ENCODE measurements around the gene CTR9. TPM values are rescaled to one million over a fixed set of nuclear protein-coding genes. Genes with fewer than 3 reads are reported as not detected.
A peak's percentile ranks its signal among the peaks of the same experiment; 100 is the strongest.

CTR9 gene
- total and polyA plus RNA-seq, 3 donors from 2014 or later = 47.3 to 50.9 (median 48.6) TPM

DNA sequence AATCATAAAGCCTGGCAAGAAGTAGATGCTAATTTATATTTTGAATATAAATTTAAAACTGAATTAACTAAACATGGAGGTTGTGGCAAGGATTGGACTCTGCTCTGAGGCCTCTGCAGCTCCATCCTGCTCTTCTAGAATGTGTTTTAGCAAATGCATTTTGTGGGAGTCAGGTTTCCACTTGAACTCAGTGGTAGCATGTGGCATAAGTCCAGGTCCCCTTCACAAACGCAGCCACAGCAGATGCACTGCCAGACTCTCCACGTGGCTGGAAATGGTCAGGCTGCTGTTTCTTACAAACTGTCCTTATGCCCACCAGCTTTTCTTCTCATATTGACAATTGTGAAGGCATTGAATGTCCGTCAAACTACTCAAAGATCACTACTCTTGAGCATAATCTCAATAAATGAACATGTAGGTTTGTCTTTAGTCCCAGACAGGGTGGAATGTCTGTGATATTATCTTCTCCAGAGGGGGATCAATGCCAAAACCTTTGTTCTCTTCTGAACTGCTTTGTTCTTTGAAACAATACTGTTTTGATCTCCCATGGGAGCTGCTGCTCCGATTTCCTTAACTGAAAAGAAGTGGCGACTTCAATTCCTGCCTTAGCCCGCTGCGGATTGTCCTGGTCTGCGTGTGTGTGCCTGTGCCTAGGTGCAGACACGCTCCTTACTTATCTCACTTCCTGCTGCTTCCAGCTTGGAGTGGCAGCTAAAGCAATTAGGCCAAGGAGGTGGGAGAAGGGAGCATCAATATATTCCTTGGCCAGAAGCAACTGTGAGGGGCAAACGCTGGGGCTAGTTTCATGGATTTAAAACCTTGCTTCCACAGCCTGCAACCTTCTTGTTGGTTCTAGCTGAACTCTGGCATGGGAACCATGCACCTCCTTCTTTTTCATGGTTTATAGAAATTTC is 33.4 kb downstream of the CTR9 start:
- peaks cover 6% of the 10 kb centered on the region for H3K4me1 ChIP-seq
- no peak overlapping the region for H3K4me3 ChIP-seq
- TF ChIP-seq CTCF (IDR thresholded peaks at IDR 0.05) (no peak), POLR2A (IDR thresholded peaks at IDR 0.05) (no peak)
- WGBS, 2 donors = 60 to 65% methylated on average over 10 of the region's 10 CpGs
- H3K36me3 ChIP-seq (ENCODE audit: low read depth, missing control alignments) = no peaks in the 10 kb centered on the region
- no peak overlapping the region for H3K27ac ChIP-seq
- no peak for DNase-seq
- no peaks in the 10 kb centered on the region for H3K9me3 ChIP-seq
- intact Hi-C loops (cut with DNase I; ENCODE audit: low total_unique reads) = no loop called here
- no peaks in the 10 kb centered on the region for H3K27me3 ChIP-seq

DNA sequence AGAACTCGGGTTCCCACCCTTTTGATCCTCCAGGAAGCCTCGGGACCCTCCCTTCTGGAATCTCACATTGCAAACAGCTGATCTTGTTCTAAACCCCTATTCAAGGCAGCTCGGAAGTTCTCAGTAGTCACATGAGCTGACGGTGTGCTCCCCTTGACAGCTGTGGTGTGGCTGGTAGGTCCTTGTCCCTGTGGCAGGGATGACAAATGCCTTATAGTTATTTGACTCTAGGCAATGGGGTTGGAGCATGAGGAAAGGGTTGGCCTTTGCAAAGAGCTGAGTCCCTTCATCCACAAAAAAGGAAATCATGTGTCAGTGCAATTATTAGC is 34.1 kb downstream of the CTR9 start:
- TF ChIP-seq CTCF (IDR thresholded peaks at IDR 0.05) (no peak), POLR2A (IDR thresholded peaks at IDR 0.05) (no peak)
- Histone ChIP-seq H3K27me3 (no peaks in the 10 kb centered on the region), H3K4me1 (peaks cover 6% of the 10 kb centered on the region), H3K36me3 (ENCODE audit: low read depth, missing control alignments) (no peaks in the 10 kb centered on the region), H3K27ac (no peak overlapping the region), H3K4me3 (no peak overlapping the region), H3K9me3 (no peaks in the 10 kb centered on the region)
- DNase-seq = no peak
- intact Hi-C loops (cut with DNase I; ENCODE audit: low total_unique reads) = no loop called here
- 67 to 79% methylated on average over 4 of the region's 4 CpGs for WGBS, 2 donors

- DNase-seq = no peak
- TF ChIP-seq CTCF (IDR thresholded peaks at IDR 0.05) (no peak), POLR2A (IDR thresholded peaks at IDR 0.05) (no peak)
- H3K4me3 ChIP-seq = no peak overlapping the region
- H3K27me3 ChIP-seq = no peaks in the 10 kb centered on the region
- no peaks in the 10 kb centered on the region for H3K9me3 ChIP-seq
- peaks cover 6% of the 10 kb centered on the region for H3K4me1 ChIP-seq
- H3K36me3 ChIP-seq (ENCODE audit: low read depth, missing control alignments) = no peaks in the 10 kb centered on the region
- intact Hi-C loops (cut with DNase I; ENCODE audit: low total_unique reads) = no loop called here
- WGBS, 2 donors = 94 to 100% methylated on average over 2 to 5 of the region's 5 CpGs
- H3K27ac ChIP-seq = no peak overlapping the region
Measured at GRCh38 chr11:10786451-10786850, 35.4 kb downstream of the CTR9 start.

DNA sequence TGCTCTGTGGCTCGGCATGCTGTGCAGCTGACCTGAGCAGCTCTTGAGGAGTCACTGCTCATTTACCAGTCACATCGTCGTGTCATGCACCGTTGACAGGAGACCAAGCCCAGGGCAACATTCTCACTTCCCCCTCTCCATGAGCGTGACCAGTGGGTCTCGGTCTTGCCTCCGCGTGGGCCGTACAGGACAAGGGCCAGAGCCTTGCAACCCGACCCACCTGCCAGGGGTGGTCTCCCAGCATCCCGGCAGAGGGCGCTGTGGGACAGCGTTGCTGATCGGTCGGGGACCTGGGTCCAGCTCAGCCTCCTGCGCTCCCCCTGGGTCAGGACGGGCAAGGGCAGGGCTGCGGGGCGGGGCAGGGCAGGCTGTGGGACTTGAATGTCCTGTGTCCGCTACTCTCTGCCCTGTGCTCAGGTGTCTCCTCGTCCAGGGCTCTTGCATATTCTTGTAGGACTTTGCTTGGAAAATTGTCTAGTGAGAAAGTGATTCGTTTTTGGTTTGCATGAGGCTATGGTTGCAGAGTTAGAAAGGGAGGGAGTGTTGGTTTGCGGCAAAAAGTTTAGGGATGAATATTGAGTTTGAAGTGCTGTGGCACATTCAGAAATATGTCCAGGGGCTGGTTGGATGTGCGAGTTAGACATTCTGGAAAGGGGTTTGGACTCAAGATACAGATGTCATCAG is 41.5 kb downstream of the CTR9 start:
- H3K27me3 ChIP-seq = no peaks in the 10 kb centered on the region
- no peaks in the 10 kb centered on the region for H3K36me3 ChIP-seq (ENCODE audit: low read depth, missing control alignments)
- no peak overlapping the region for H3K4me3 ChIP-seq
- peak; percentile 89 for DNase-seq
- WGBS, 2 donors = 8 to 10% methylated on average over 5 to 24 of the region's 24 CpGs
- no peaks in the 10 kb centered on the region for H3K9me3 ChIP-seq
- H3K4me1 ChIP-seq = no peaks in the 10 kb centered on the region
- no peak overlapping the region for H3K27ac ChIP-seq
- intact Hi-C loops (cut with DNase I; ENCODE audit: low total_unique reads) = loop anchor here (10.0 kb wide), 1 partner anchor 232 kb away; no protein-coding TSS in a partner anchor
- TF ChIP-seq POLR2A (IDR thresholded peaks at IDR 0.05) (no peak), CTCF (IDR thresholded peaks at IDR 0.05) (peak; percentile 76 to 83 (median 83))
